ENCODE results near the gene VPS72. TPM values are rescaled to one million over a fixed set of nuclear protein-coding genes. Genes with fewer than 3 reads are reported as not detected.
A peak's percentile ranks its signal among the peaks of the same experiment; 100 is the strongest.

Gene VPS72
- total RNA-seq, 1 experiment from 2014 or later: 103 TPM

DNA sequence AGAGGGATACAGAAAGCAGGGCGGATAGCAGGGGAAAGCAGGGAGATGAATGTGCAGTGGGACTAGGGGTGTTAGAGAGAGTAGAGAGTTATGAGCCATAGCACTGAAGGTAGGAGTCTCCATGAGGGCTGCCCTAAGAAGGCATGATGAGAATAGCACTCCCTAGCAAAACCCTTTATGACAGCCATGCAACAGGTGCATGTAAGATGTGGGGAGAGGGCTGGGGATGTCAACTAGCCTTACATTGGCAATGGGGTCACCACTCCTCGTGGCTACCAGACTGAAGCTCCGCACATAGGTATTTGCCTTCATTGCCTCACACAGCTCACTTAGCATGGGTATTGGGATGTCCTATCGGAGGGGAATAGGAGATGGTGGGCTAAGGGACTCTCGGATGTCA is 18.8 kb downstream of the VPS72 start:
- POLR2A ChIA-PET: no interaction called here
- Mint-ChIP-seq H3K4me3 (no peak overlapping the region), H3K9me3 (no peaks in the 10 kb centered on the region), H3K27ac (peak overlapping the region; percentile 13), H3K4me1 (peaks cover 5% of the 10 kb centered on the region), H3K36me3 (peaks cover 18% of the 10 kb centered on the region), H3K27me3 (ENCODE audit: low read depth) (no peaks in the 10 kb centered on the region)
- TF ChIP-seq, protein P1, sequence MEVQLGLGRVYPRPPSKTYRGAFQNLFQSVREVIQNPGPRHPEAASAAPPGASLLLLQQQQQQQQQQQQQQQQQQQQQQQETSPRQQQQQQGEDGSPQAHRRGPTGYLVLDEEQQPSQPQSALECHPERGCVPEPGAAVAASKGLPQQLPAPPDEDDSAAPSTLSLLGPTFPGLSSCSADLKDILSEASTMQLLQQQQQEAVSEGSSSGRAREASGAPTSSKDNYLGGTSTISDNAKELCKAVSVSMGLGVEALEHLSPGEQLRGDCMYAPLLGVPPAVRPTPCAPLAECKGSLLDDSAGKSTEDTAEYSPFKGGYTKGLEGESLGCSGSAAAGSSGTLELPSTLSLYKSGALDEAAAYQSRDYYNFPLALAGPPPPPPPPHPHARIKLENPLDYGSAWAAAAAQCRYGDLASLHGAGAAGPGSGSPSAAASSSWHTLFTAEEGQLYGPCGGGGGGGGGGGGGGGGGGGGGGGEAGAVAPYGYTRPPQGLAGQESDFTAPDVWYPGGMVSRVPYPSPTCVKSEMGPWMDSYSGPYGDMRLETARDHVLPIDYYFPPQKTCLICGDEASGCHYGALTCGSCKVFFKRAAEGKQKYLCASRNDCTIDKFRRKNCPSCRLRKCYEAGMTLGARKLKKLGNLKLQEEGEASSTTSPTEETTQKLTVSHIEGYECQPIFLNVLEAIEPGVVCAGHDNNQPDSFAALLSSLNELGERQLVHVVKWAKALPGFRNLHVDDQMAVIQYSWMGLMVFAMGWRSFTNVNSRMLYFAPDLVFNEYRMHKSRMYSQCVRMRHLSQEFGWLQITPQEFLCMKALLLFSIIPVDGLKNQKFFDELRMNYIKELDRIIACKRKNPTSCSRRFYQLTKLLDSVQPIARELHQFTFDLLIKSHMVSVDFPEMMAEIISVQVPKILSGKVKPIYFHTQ (CRISPR knock-in tag; IDR thresholded peaks at IDR 0.05): no peak
- ATAC-seq: no peak
- CTCF ChIA-PET: interaction anchor here (1.5 to 2.0 kb wide), 3 partner anchors 71 to 130 kb away, joined by 3 to 6 read pairs (median 6); no protein-coding TSS in a partner anchor
- no peak for DNase-seq (ENCODE audit: low spot score)

DNA sequence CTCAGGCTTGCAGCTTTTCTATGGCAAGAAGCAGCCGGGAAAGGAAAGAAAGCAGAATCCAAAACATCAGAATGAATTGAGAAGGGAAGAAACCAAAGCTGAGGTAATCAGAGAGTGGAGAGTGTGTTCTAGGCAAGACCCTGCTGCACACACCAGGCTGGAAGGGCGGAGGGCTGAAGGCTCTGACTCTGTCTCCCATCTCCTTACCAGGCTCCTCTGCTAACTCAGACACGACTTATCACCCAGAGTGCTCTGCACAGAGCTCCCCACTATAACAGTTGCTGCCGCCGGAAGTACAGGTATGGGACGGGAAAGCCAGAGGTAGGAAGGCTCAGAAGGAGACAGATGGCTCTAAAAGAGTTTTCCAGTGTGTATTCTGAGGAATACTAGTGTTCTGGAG is 22.9 kb downstream of the VPS72 start:
- Mint-ChIP-seq H3K27me3 (ENCODE audit: low read depth) (no peaks in the 10 kb centered on the region; the same call in 1 of the 2 replicates), H3K9me3 (no peaks in the 10 kb centered on the region), H3K4me1 (peaks cover 15% of the 10 kb centered on the region), H3K4me3 (peak overlapping the region; percentile 99), H3K27ac (peak overlapping the region; percentile 63), H3K36me3 (peaks cover 19% of the 10 kb centered on the region)
- TF ChIP-seq, protein P2, sequence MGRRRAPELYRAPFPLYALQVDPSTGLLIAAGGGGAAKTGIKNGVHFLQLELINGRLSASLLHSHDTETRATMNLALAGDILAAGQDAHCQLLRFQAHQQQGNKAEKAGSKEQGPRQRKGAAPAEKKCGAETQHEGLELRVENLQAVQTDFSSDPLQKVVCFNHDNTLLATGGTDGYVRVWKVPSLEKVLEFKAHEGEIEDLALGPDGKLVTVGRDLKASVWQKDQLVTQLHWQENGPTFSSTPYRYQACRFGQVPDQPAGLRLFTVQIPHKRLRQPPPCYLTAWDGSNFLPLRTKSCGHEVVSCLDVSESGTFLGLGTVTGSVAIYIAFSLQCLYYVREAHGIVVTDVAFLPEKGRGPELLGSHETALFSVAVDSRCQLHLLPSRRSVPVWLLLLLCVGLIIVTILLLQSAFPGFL (CRISPR knock-in tag; IDR thresholded peaks at IDR 0.05; ENCODE audit: borderline replicate concordance): no peak
- TF ChIP-seq ZNF423 (CRISPR knock-in tag; IDR thresholded peaks at IDR 0.05) (no peak), ESRRA (CRISPR knock-in tag; IDR thresholded peaks at IDR 0.05; ENCODE audit: borderline replicate concordance) (no peak), SOX15 (CRISPR knock-in tag; IDR thresholded peaks at IDR 0.05) (no peak), MYBL2 (CRISPR knock-in tag; IDR thresholded peaks at IDR 0.05) (no peak), ZBTB21 (CRISPR knock-in tag; IDR thresholded peaks at IDR 0.05; ENCODE audit: borderline replicate concordance) (no peak), NR2C2 (CRISPR knock-in tag; IDR thresholded peaks at IDR 0.05) (no peak), ELF4 (CRISPR knock-in tag; IDR thresholded peaks at IDR 0.05; ENCODE audit: low read depth) (no peak), ZNF232 (CRISPR knock-in tag; IDR thresholded peaks at IDR 0.05) (no peak), GRHL2 (CRISPR knock-in tag; IDR thresholded peaks at IDR 0.05; ENCODE audit: insufficient replicate concordance, severe bottlenecking) (no peak), ZNF121 (CRISPR knock-in tag; IDR thresholded peaks at IDR 0.05) (no peak), HMGA2 (CRISPR knock-in tag; IDR thresholded peaks at IDR 0.05) (no peak), CBFB (CRISPR knock-in tag; IDR thresholded peaks at IDR 0.05; ENCODE audit: low read depth) (no peak), ZNF138 (CRISPR knock-in tag; conservative IDR thresholded peaks at IDR 0.05) (no peak), TP53 (CRISPR knock-in tag; IDR thresholded peaks at IDR 0.05) (no peak)
- TF ChIP-seq, protein P3, sequence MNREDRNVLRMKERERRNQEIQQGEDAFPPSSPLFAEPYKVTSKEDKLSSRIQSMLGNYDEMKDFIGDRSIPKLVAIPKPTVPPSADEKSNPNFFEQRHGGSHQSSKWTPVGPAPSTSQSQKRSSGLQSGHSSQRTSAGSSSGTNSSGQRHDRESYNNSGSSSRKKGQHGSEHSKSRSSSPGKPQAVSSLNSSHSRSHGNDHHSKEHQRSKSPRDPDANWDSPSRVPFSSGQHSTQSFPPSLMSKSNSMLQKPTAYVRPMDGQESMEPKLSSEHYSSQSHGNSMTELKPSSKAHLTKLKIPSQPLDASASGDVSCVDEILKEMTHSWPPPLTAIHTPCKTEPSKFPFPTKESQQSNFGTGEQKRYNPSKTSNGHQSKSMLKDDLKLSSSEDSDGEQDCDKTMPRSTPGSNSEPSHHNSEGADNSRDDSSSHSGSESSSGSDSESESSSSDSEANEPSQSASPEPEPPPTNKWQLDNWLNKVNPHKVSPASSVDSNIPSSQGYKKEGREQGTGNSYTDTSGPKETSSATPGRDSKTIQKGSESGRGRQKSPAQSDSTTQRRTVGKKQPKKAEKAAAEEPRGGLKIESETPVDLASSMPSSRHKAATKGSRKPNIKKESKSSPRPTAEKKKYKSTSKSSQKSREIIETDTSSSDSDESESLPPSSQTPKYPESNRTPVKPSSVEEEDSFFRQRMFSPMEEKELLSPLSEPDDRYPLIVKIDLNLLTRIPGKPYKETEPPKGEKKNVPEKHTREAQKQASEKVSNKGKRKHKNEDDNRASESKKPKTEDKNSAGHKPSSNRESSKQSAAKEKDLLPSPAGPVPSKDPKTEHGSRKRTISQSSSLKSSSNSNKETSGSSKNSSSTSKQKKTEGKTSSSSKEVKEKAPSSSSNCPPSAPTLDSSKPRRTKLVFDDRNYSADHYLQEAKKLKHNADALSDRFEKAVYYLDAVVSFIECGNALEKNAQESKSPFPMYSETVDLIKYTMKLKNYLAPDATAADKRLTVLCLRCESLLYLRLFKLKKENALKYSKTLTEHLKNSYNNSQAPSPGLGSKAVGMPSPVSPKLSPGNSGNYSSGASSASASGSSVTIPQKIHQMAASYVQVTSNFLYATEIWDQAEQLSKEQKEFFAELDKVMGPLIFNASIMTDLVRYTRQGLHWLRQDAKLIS (CRISPR knock-in tag; IDR thresholded peaks at IDR 0.05; ENCODE audit: borderline replicate concordance): no peak
- TF ChIP-seq, protein P4, sequence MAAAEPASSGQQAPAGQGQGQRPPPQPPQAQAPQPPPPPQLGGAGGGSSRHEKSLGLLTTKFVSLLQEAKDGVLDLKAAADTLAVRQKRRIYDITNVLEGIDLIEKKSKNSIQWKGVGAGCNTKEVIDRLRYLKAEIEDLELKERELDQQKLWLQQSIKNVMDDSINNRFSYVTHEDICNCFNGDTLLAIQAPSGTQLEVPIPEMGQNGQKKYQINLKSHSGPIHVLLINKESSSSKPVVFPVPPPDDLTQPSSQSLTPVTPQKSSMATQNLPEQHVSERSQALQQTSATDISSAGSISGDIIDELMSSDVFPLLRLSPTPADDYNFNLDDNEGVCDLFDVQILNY (CRISPR knock-in tag; IDR thresholded peaks at IDR 0.05): no peak
- CTCF ChIA-PET: interaction anchor here (1.6 to 4.1 kb wide), 2 partner anchors 9 to 67 kb away, joined by 7 to 39 read pairs; partner anchors contain the start of gene TMOD4
- DNase-seq (ENCODE audit: low spot score) (no peak), ATAC-seq (no peak)
- POLR2A ChIA-PET: no interaction called here
